Vagina (tissue), 2 donors: ENCODE measurements around the gene SNX11. TPM values are rescaled to one million over a fixed set of nuclear protein-coding genes. Genes with fewer than 3 reads are reported as not detected.

Source experiments
- DNase-seq, 2 donors: peaks; one replicate each; pipeline ENCODE4 v3.0.0-alpha.2; 2017; ENCODE audit errors: extremely low spot score in 2 of 2
- H3K27ac ChIP-seq: fragments of 200-600 bp; sonication (generic); one replicate; pipeline ENCODE4 v1.5.1; 2019
- H3K27me3 ChIP-seq: fragments of 200-600 bp; sonication (generic); one replicate; pipeline ENCODE4 v1.5.1; 2019
- H3K36me3 ChIP-seq, 2 donors: fragments of 200-600 bp; sonication (generic); one replicate each; pipeline ENCODE4 v1.5.1; 2017 to 2019
- H3K4me1 ChIP-seq: fragments of 200-600 bp; sonication (generic); one replicate; pipeline ENCODE4 v1.5.1; 2019
- H3K4me3 ChIP-seq, 2 donors: fragments of 200-600 bp; sonication (generic); 1 replicate in 1 of 2; 2 replicates in 1 of 2; pipeline ENCODE4 v1.5.1; 2016 to 2019
- H3K9me3 ChIP-seq: fragments of 200-600 bp; sonication (generic); one replicate; pipeline ENCODE4 v1.5.1; 2019
- CTCF ChIP-seq, 3 experiments: fragments of 450-650 bp in 2 of 3; fragments of 200-600 bp in 1 of 3; sonication (generic) in 1 of 3; IDR thresholded peaks; one replicate each; pipeline ENCODE4 v1.5.1; 2017 to 2019; ENCODE audit warnings: antibody characterized with exemption in 3 of 3, mild to moderate bottlenecking in 2 of 3, moderate library complexity in 2 of 3
- POLR2A ChIP-seq, 2 donors: fragments of 450-650 bp; IDR thresholded peaks; one replicate each; pipeline ENCODE4 v1.6.1; 2017; ENCODE audit warnings: antibody characterized with exemption in 2 of 2, mild to moderate bottlenecking in 2 of 2, moderate library complexity in 2 of 2
- POLR2AphosphoS5 ChIP-seq, 2 donors: sonication (generic); formaldehyde crosslinking; IDR thresholded peaks; one replicate each; pipeline ENCODE4 v1.9.0; 2017; ENCODE audit warnings: antibody characterized with exemption in 2 of 2, mild to moderate bottlenecking in 2 of 2, low read depth in 1 of 2; ENCODE audit not compliant: insufficient read depth in 1 of 2
- intact Hi-C: fragments of 100-400 bp; cut with DNase I; formaldehyde crosslinking; loops from one replicate; pipeline ENCODE4 v1.15.1; 2023
- total RNA-seq: library from RNA; depleted of rRNA; stranded (reverse); fragments of >200 nt; gene quantifications from one replicate; pipeline ENCODE4 v1.2.3, GENCODE V29; 2016

Gene SNX11
- total RNA-seq, 1 donor from 2014 or later: 15.0 TPM

GRCh38 chr17:48160177-48161081 lies 52.9 kb downstream of the SNX11 start:
- no peak for DNase-seq
- intact Hi-C loops: no loop called here

GRCh38 chr17:48161127-48161905 lies 53.8 kb downstream of the SNX11 start:
- Histone ChIP-seq H3K36me3 (no peaks in the 10 kb centered on the region), H3K4me1 (no peaks in the 10 kb centered on the region), H3K9me3 (no peaks in the 10 kb centered on the region), H3K4me3 (no peak overlapping the region), H3K27ac (no peak overlapping the region), H3K27me3 (no peaks in the 10 kb centered on the region)
- intact Hi-C loops: no loop called here
- TF ChIP-seq POLR2A (IDR thresholded peaks at IDR 0.05): no peak
- TF ChIP-seq POLR2AphosphoS5 (IDR thresholded peaks at IDR 0.05; ENCODE audit: insufficient read depth in 1 of 2, low read depth in 1 of 2): no peak
- no peak for TF ChIP-seq CTCF (IDR thresholded peaks at IDR 0.05)
- no peak for DNase-seq

More at GRCh38 chr17:48160177-48161081, 52.9 kb downstream of the SNX11 start:
- Histone ChIP-seq H3K36me3 (no peaks in the 10 kb centered on the region), H3K27ac (no peak overlapping the region), H3K9me3 (no peaks in the 10 kb centered on the region), H3K27me3 (no peaks in the 10 kb centered on the region), H3K4me3 (no peak overlapping the region), H3K4me1 (no peaks in the 10 kb centered on the region)
- no peak for TF ChIP-seq POLR2AphosphoS5 (IDR thresholded peaks at IDR 0.05; ENCODE audit: insufficient read depth in 1 of 2, low read depth in 1 of 2)
- TF ChIP-seq CTCF (IDR thresholded peaks at IDR 0.05): no peak
- TF ChIP-seq POLR2A (IDR thresholded peaks at IDR 0.05): no peak

GRCh38 chr17:48162306-48162934 lies 54.9 kb downstream of the SNX11 start:
- Histone ChIP-seq H3K9me3 (no peaks in the 10 kb centered on the region), H3K27me3 (no peaks in the 10 kb centered on the region), H3K4me1 (no peaks in the 10 kb centered on the region), H3K27ac (no peak overlapping the region), H3K4me3 (no peak overlapping the region), H3K36me3 (no peaks in the 10 kb centered on the region)
- intact Hi-C loops: no loop called here
- TF ChIP-seq POLR2A (IDR thresholded peaks at IDR 0.05): no peak
- no peak for DNase-seq

GRCh38 chr17:48162946-48163506 lies 55.5 kb downstream of the SNX11 start:
- no peaks in the 10 kb centered on the region for H3K36me3 ChIP-seq
- H3K9me3 ChIP-seq: no peaks in the 10 kb centered on the region
- intact Hi-C loops: no loop called here
- H3K4me3 ChIP-seq: no peak overlapping the region
- H3K27ac ChIP-seq: no peak overlapping the region
- no peak for DNase-seq
- no peak for TF ChIP-seq POLR2A (IDR thresholded peaks at IDR 0.05)
- TF ChIP-seq POLR2AphosphoS5 (IDR thresholded peaks at IDR 0.05; ENCODE audit: insufficient read depth in 1 of 2, low read depth in 1 of 2): no peak
- TF ChIP-seq CTCF (IDR thresholded peaks at IDR 0.05): no peak
- H3K27me3 ChIP-seq: no peaks in the 10 kb centered on the region
- H3K4me1 ChIP-seq: no peaks in the 10 kb centered on the region

GRCh38 chr17:48163809-48164208 lies 56.2 kb downstream of the SNX11 start:
- no peaks in the 10 kb centered on the region for H3K27me3 ChIP-seq
- H3K27ac ChIP-seq: no peak overlapping the region
- no peak for DNase-seq
- intact Hi-C loops: no loop called here
- no peak overlapping the region for H3K4me3 ChIP-seq
- no peaks in the 10 kb centered on the region for H3K9me3 ChIP-seq
- H3K4me1 ChIP-seq: no peaks in the 10 kb centered on the region
- TF ChIP-seq CTCF (IDR thresholded peaks at IDR 0.05): no peak
- TF ChIP-seq POLR2A (IDR thresholded peaks at IDR 0.05): no peak
- TF ChIP-seq POLR2AphosphoS5 (IDR thresholded peaks at IDR 0.05; ENCODE audit: insufficient read depth in 1 of 2, low read depth in 1 of 2): no peak
- H3K36me3 ChIP-seq: no peaks in the 10 kb centered on the region
